ENCODE data around the gene CEP70. TPM values are rescaled to one million over a fixed set of nuclear protein-coding genes. Genes with fewer than 3 reads are reported as not detected.
"Not testable (repeated sequence)": the region's sequence is repeated elsewhere in the genome, so short reads cannot be mapped to it uniquely, and the experiment has no call there.

The CEP70 gene
- total and polyA plus RNA-seq, 8 donors = 13.6 to 44.0 (median 22.8) TPM

- WGBS, 2 donors = 89 to 91% methylated on average over 8 of the region's 8 CpGs
- H3K27ac ChIP-seq = peak overlapping the region in 1 of 4 donors; percentile 19
- intact Hi-C loops (cut with DNase I) = no loop called here
Observed at GRCh38 chr3:138600100-138600745, 6.2 kb upstream of the CEP70 start.

GRCh38 chr3:138598534-138598933 is 4.5 kb upstream of the CEP70 start:
- Histone ChIP-seq H3K27me3 (no peaks in the 10 kb centered on the region), H3K9me3 (no peaks in the 10 kb centered on the region), H3K36me3 (no peaks in the 10 kb centered on the region), H3K4me1 (peaks cover 12 to 21% (median 17%) of the 10 kb centered on the region in 3 donors), H3K27ac (peak overlapping the region in 2 of 4 donors; percentile 89 to 90), H3K4me3 (no peak overlapping the region)
- intact Hi-C loops (cut with DNase I) = loop anchor here in 2 of 3 donors (10.0 kb wide), 1 partner anchor 316 kb away; no protein-coding TSS in a partner anchor
- TF ChIP-seq CTCF (IDR thresholded peaks at IDR 0.05) = no peak
- DNase-seq (no peak), FAIRE-seq (no peak), ATAC-seq (no peak)
- 87 to 92% methylated on average over 3 of the region's 3 CpGs for WGBS, 2 donors

More at GRCh38 chr3:138600100-138600745, 6.2 kb upstream of the CEP70 start:
- H3K27me3 ChIP-seq = no peaks in the 10 kb centered on the region
- no peak for ATAC-seq
- no peak for TF ChIP-seq CTCF (IDR thresholded peaks at IDR 0.05)
- H3K4me3 ChIP-seq = no peak overlapping the region
- no peak for FAIRE-seq
- H3K36me3 ChIP-seq = no peaks in the 10 kb centered on the region
- H3K4me1 ChIP-seq = peaks cover 12 to 17% (median 16%) of the 10 kb centered on the region in 3 donors
- no peaks in the 10 kb centered on the region for H3K9me3 ChIP-seq
- no peak for DNase-seq

- H3K36me3 ChIP-seq, H3K27me3 ChIP-seq, H3K9me3 ChIP-seq, ATAC-seq, FAIRE-seq: not testable (repeated sequence)
- 14 to 28% methylated on average over 6 of the region's 6 CpGs for WGBS, 2 donors
- peak; percentile 54 to 78 (median 72) for DNase-seq
- H3K4me1 ChIP-seq = peaks cover 19 to 26% (median 23%) of the 10 kb centered on the region in 3 donors
- intact Hi-C loops (cut with DNase I) = loop anchor here in 2 of 3 donors (10.0 kb wide), 1 partner anchor 317 kb away; no protein-coding TSS in a partner anchor
- peak overlapping the region in 1 of 4 donors; percentile 10 for H3K4me3 ChIP-seq
- H3K27ac ChIP-seq = peak overlapping the region; percentile 52 to 90 (median 83)
Observed at GRCh38 chr3:138597186-138597976, 3.3 kb upstream of the CEP70 start.

- Histone ChIP-seq H3K27me3 (no peaks in the 10 kb centered on the region), H3K4me3 (peak overlapping the region in 1 of 4 donors; percentile 73), H3K9me3 (no peaks in the 10 kb centered on the region), H3K4me1 (peaks cover 30 to 33% (median 31%) of the 10 kb centered on the region in 3 donors), H3K36me3 (no peaks in the 10 kb centered on the region), H3K27ac (peak overlapping the region; percentile 92 to 99 (median 93))
- FAIRE-seq (no peak), DNase-seq (no peak), ATAC-seq (no peak)
- 20 to 27% methylated on average over 6 of the region's 6 CpGs for WGBS, 2 donors
- no peak for TF ChIP-seq CTCF (IDR thresholded peaks at IDR 0.05)
- intact Hi-C loops (cut with DNase I) = loop anchor here in 2 of 3 donors (10.0 kb wide), 1 partner anchor 320 kb away; no protein-coding TSS in a partner anchor
Observed at GRCh38 chr3:138594935-138595610, 1.0 kb upstream of the CEP70 start.

Data from pancreas (tissue), 10 donors.